ENCODE measurements around the gene TNS3. TPM values are rescaled to one million over a fixed set of nuclear protein-coding genes. Genes with fewer than 3 reads are reported as not detected.
A peak's percentile ranks its signal among the peaks of the same experiment; 100 is the strongest.
"Not testable (repeated sequence)": the region's sequence is repeated elsewhere in the genome, so short reads cannot be mapped to it uniquely, and the experiment has no call there.

Gene TNS3
- total RNA-seq, 2 donors from 2014 or later = 64.8 to 69.3 TPM

DNA sequence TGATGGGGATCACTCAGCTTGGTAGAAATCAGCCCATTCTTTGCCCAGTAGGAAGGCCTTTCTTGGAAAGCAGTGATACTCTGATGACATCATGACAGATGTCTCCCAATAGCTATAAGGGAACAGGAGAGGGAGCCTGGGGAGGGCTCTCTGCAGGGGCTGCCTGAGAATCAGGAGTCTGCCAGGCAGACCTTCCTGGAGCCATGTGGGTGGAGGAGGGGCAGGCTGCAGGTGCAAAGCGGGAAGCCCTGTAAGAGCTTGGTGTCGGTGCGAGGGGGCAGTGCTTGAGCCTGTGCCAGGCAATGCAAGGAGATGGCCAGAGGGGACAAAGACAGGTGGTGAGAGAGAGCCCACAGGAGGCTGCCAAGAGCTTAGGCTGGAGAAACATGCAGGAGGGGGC lies 5.0 kb upstream of the TNS3 start:
- no peak for DNase-seq (ENCODE audit: low spot score)
- intact Hi-C loops (cut with DNase I) = no loop called here

GRCh38 chr7:47586161-47586670 lies 4.3 kb upstream of the TNS3 start:
- intact Hi-C loops (cut with DNase I); DNase-seq (ENCODE audit: low spot score): not testable (repeated sequence)

- no peak for DNase-seq (ENCODE audit: low spot score)
- intact Hi-C loops (cut with DNase I) = no loop called here
These were observed 2.6 kb upstream of the TNS3 start for GRCh38 chr7:47584536-47584895.

GRCh38 chr7:47583739-47584535 lies 2.0 kb upstream of the TNS3 start:
- intact Hi-C loops (cut with DNase I) = no loop called here
- DNase-seq (ENCODE audit: low spot score) = no peak

DNA sequence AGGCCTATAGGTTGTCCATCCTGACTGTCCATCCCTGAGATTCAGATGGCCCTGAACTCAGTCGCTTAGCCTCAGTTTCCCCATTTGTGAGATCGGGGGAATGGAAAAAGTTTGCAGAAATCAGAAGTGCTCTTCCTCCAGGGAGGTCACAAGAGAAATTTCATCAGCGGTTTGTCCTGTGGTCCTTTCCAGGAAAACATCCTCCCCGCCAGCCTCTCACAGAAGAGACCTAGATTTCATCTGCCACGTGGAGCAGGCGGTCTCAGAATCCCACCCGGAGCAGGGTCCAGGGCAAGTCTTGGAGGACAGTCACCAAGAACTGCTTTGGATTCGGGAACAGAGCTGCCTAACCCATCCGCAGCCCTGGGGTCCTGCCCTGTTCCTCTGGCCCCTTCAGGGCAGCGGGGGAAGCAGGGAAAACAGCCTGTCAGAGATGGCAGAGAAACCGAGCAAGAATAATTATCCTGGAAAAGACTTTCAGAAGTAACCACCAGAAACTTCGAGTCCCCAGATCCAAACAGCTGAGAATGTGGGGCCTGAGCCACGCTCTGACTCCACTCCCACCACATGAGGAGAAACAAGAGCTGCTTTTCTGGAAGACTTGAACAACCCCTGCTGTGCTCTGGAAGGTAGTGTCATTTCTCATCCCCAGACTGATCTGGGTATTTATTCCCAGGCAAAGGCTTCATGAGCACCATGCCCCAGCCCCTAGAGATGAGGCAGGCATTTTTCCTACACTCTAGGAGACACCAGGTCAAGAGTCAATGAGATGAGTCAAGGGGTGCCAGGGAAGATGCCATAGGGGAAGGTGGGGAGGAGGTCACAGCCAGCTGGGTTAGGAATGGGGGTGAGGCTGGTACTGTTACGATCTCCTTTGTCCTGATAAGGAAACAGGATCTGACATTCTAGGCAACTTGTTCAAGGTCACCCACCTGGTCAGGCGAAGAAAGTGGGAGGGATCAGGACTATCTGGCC lies 1.1 kb upstream of the TNS3 start:
- intact Hi-C loops (cut with DNase I) = no loop called here
- no peak for DNase-seq (ENCODE audit: low spot score)

DNA sequence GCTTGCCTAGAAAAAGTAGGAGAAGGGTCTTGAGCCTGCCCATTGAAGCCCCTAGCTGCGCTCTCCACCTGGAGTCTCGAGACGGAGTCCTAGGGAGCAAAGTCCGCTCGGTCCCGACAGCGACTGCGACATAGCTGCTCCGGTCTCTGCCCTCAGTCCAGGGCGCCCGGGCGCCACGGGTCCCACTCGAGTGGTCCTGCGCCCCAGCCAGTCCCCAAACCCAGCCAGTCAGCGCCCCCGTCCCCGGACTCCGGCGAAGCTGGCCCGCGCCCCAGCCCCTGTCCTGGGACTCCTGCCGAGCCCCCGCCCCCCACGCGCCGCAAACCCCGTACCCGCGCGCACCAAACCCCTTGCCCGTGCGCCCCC lies 490 bp downstream of the TNS3 start:
- intact Hi-C loops (cut with DNase I) = no loop called here
- DNase-seq (ENCODE audit: low spot score) = peak; percentile 82

DNA sequence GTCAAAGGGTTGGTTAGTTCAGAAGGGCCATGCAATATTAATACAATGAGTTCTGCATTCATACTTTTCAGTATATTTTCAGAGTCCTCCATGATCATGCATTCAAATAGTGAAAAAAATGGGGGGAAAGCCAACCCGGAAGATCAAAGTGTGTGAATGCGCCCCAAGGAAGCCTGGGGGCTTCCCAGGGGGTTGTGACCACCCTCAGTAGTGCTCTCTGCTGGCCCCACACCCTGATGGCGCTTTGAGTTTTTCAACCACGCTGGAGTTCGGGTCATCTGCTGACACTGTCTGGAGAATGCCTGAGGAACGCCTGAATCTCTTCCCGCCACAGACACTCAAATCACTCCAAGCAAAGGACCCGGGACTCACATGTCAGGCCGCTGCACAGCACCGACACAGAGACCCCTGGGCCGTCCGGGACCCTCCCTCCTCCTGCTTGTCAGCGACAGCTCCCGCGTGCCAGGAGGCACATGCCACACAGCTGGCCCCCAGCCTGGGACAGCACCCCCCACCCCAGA lies 1.0 kb downstream of the TNS3 start:
- intact Hi-C loops (cut with DNase I) = no loop called here
- DNase-seq (ENCODE audit: low spot score) = no peak

- intact Hi-C loops (cut with DNase I) = no loop called here
- DNase-seq (ENCODE audit: low spot score) = no peak
These were observed 1.7 kb downstream of the TNS3 start for GRCh38 chr7:47580175-47580706.

DNA sequence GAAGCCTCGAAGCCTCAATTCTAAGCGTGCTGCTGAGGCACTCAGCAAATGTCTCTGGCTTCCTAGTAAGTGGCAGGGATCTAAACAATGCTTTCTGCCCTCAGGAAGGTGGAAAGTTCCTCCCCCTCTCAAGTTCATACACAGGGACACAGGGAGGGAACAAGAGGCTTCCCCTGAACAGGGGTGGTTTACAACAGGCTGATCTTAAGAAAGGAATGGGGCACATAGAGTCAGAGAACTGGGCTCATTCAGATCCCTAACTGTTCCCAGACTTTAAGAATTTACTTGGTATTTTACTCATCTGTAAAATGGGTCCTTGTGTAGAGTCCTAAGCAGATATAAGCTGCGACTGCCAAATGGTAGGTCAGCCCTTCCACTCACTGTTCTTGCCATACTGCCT lies 2.5 kb downstream of the TNS3 start:
- no peak for DNase-seq (ENCODE audit: low spot score)
- intact Hi-C loops (cut with DNase I) = loop anchor here in 1 of 2 donors (10.0 kb wide), 1 partner anchor 125 kb away; no protein-coding TSS in a partner anchor

DNA sequence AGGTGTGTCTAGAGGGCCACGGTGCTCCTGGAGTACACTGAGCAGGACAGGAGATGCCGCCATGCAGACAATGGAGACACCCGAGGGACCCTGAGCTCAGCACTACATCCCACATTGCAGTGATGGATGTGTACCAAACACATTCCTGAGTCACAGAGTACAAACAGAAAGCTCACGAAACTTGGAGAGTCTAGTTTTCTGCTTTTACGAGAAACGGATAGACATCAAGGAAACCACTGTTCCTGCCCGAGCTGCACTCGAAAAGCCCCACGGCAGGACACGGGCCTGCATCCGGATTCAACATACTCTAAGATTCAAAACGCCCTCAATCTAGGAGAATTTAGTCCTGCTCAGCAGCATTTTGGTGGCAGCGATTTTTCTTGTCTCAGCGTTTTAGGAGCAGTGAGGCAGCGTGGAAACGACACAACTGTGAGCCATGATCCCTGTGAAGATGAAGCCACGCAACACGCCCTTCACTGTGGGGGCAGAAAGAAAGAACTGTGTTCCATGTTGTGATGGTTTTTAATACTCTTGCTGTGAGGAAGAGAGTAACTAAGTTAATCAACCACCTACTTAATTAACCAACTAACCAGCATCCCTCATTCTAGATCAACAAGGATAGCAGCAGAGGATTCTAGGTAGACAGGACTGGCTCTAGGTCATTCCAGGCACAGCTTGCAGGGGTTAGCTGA lies 3.2 kb downstream of the TNS3 start:
- intact Hi-C loops (cut with DNase I) = loop anchor here in 1 of 2 donors (10.0 kb wide), 1 partner anchor 124 kb away; no protein-coding TSS in a partner anchor
- DNase-seq (ENCODE audit: low spot score) = no peak

DNA sequence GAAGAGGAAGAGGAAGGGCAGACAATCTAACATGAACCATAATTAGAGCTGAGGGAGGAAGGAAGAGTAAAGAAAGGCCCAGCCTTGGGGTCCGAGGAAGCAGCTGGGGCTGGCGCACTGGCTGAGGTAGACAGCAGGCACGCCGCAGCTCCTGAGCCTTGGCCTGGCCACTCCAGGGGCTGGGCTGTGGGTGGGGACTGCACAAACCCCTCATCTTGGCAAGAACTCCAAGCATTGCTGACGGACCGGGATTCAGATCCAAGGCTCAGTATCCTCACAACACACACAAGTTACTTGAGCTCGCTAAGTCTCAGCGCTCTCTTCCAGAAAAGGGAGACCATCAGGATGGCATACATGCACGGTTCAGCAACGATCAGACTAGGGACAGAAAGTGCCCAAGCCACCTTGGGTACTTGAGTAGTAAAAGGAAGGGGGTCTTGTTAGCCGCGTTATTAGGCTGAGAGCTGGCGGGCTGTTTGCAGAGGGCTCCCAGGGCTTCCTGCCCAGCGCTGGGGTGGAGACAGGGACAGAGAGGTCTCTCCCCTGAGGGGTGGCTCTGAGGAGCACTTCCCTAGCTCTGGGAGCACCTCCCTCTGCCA lies 4.5 kb downstream of the TNS3 start:
- intact Hi-C loops (cut with DNase I) = loop anchor here in 1 of 2 donors (10.0 kb wide), 1 partner anchor 123 kb away; no protein-coding TSS in a partner anchor
- DNase-seq (ENCODE audit: low spot score) = no peak

DNA sequence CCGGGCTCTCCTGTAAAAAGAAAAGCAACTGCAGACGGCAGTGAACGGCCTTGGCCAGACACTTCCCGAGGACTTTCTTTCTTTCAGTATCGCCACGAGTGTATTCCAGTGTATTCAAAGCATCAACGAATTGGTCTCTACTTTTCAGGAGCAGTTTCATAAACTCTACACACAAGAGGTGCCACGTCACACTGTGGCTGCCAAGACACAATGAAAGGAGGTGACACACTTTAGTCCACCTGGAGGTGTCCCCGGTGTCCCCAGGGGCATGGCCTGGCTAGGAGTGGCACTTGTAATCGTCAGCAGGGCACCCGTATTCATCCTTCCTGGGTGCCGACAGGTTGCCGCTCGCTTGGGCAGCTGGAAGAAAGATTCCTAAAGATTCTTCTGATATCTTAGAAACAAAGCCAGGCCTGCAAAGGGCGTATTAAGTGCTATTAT lies 5.0 kb downstream of the TNS3 start:
- DNase-seq (ENCODE audit: low spot score) = no peak
- intact Hi-C loops (cut with DNase I) = loop anchor here (1.0 to 10.0 kb wide), 2 partner anchors 16 to 122 kb away; no protein-coding TSS in a partner anchor

DNA sequence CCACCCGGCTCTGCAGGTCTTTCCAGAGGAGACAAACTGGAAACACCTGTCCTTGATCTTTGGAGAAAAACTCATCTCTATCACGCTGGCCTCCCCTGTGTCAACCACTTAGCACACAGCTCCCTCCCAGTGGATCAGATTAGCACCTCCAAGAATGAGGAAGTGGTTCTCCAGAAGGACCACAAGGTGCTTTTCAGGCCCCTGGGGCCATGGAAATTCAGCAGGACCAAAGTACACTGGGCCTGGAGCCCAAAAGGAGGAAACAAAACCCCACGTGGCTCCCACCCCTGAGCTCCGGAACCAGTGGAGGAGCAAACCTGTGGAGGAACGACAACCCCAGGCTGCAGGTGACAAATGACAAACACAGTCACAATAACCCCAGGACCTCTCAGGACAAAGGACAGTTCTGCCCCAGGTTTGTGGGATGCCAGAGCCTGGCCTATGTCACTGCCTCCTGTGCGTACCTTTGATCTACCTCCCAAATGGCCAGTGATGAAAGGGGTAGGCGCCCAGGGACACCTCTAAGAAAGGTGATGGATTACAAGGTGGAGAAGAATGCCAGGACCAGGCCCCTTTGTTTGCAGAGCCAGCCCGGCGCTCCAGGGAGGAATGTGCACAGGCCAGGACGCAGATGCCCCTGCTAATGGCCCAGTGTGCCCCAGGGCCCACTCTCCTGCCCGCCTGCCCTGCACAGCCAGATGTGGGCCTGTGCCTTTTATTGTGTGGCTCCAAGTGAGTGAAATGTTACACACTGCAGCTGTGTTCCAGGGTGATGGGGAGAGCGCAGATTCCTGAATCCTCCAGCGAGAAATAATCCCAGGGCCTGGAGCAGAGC lies 5.7 kb downstream of the TNS3 start:
- intact Hi-C loops (cut with DNase I) = loop anchor here (1.0 to 10.0 kb wide), 2 partner anchors 17 to 121 kb away; no protein-coding TSS in a partner anchor
- peak; percentile 88 for DNase-seq (ENCODE audit: low spot score)

DNA sequence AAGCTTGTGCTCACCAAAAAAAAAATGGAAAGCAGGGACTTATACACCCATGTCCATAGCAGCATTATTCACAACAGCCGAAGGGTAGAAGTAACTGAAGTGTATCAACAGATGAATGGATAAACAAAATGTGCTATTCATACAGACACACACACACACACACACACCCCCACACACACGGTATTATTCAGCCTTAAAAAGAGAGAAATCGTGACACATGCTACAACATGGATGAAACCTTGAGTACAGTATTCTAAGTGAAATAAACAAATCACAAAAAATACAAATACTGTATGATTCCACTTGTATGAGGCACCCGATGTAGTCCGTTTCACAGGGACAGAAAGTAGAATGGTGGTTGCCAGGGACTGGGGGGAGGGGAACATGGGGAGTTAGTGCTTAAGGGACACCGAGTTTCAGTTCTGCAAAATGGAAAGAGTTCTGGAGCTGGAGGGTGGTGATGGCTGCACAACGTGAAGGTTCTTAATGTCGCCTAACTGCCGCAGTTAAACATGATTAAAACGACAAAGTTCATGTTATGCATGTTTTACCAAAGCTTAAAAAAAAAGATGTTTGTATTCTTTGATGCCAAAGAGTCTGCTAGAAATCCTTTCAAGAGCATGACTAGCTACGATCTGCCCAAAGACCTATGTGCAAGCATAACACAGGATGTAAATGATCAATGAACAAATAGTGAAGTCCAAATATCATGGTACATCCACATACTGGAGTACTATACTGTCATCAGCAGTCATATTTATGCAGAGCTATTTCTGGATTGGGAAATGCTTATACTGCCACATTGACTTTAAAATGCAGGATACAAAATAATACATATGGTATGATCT lies 7.2 kb downstream of the TNS3 start:
- intact Hi-C loops (cut with DNase I) = loop anchor here in 1 of 2 donors (10.0 kb wide), 1 partner anchor 120 kb away; no protein-coding TSS in a partner anchor
- DNase-seq (ENCODE audit: low spot score) = no peak

GRCh38 chr7:47573758-47574481 lies 8.0 kb downstream of the TNS3 start:
- no peak for DNase-seq (ENCODE audit: low spot score)

More at GRCh38 chr7:47573758-47574481, 8.0 kb downstream of the TNS3 start:
- intact Hi-C loops (cut with DNase I) = loop anchor here in 1 of 2 donors (10.0 kb wide), 1 partner anchor 119 kb away; no protein-coding TSS in a partner anchor
